Cardiac septum (tissue), 1 donor: ENCODE data around the gene ANKRD11. TPM values are rescaled to one million over a fixed set of nuclear protein-coding genes. Genes with fewer than 3 reads are reported as not detected.
"Not testable (repeated sequence)": the region's sequence is repeated elsewhere in the genome, so short reads cannot be mapped to it uniquely, and the experiment has no call there.

Source experiments
- DNase-seq: peaks from one replicate; pipeline ENCODE4 v3.0.0-alpha.2; 2020; ENCODE audit warnings: low spot score
- intact Hi-C: fragments of 100-400 bp; cut with DNase I; formaldehyde crosslinking; loops from one replicate; pipeline ENCODE4 v1.14.0; 2022
- total RNA-seq: library from RNA; stranded (reverse); fragmentation: NEBNext Ultra II Directional; extraction: Animal tissue kit (Norgen Biotek cat#: 25700); gene quantifications from one replicate; pipeline ENCODE4 v1.2.1, GENCODE V29; 2021
- donor health status: DM: no; HTN: no; CAD: no.

The ANKRD11 gene
- total RNA-seq, 1 donor from 2014 or later = 77.9 TPM

GRCh38 chr16:89344846-89345611 is 145.3 kb downstream of the ANKRD11 start:
- intact Hi-C loops = no loop called here
- DNase-seq = no peak

GRCh38 chr16:89344458-89344834 is 145.9 kb downstream of the ANKRD11 start:
- intact Hi-C loops = no loop called here
- DNase-seq = no peak

- intact Hi-C loops = no loop called here
- DNase-seq = no peak
Measured at GRCh38 chr16:89343501-89344457, 146.6 kb downstream of the ANKRD11 start.

GRCh38 chr16:89341697-89342694 is 148.4 kb downstream of the ANKRD11 start:
- no peak for DNase-seq
- intact Hi-C loops = no loop called here

GRCh38 chr16:89341279-89341678 is 149.1 kb downstream of the ANKRD11 start:
- intact Hi-C loops = no loop called here
- no peak for DNase-seq

GRCh38 chr16:89338863-89339262 is 151.5 kb downstream of the ANKRD11 start:
- intact Hi-C loops = no loop called here
- no peak for DNase-seq

GRCh38 chr16:89337965-89338364 is 152.4 kb downstream of the ANKRD11 start:
- no peak for DNase-seq

GRCh38 chr16:89335803-89336485 is 154.4 kb downstream of the ANKRD11 start:
- intact Hi-C loops = loop anchor here (2.0 kb wide), 1 partner anchor 221 kb away; no protein-coding TSS in a partner anchor
- peak; percentile 76 for DNase-seq

More at GRCh38 chr16:89337965-89338364, 152.4 kb downstream of the ANKRD11 start:
- intact Hi-C loops = no loop called here

GRCh38 chr16:89334988-89335802 is 155.2 kb downstream of the ANKRD11 start:
- DNase-seq = no peak
- intact Hi-C loops = loop anchor here (2.0 to 5.0 kb wide), 2 partner anchors 152 to 222 kb away; no protein-coding TSS in a partner anchor

GRCh38 chr16:89334461-89334860 is 155.9 kb downstream of the ANKRD11 start:
- DNase-seq = no peak
- intact Hi-C loops = loop anchor here (2.0 to 5.0 kb wide), 2 partner anchors 153 to 222 kb away; no protein-coding TSS in a partner anchor

GRCh38 chr16:89334050-89334449 is 156.3 kb downstream of the ANKRD11 start:
- no peak for DNase-seq
- intact Hi-C loops = loop anchor here (2.0 to 5.0 kb wide), 2 partner anchors 153 to 223 kb away; no protein-coding TSS in a partner anchor

- intact Hi-C loops = loop anchor here (2.0 to 5.0 kb wide), 2 partner anchors 154 to 223 kb away; no protein-coding TSS in a partner anchor
- not testable (repeated sequence) for DNase-seq
Measured at GRCh38 chr16:89333401-89334001, 156.9 kb downstream of the ANKRD11 start.

- no peak for DNase-seq
- intact Hi-C loops = loop anchor here (5.0 kb wide), 1 partner anchor 154 kb away; no protein-coding TSS in a partner anchor
Measured at GRCh38 chr16:89332902-89333245, 157.5 kb downstream of the ANKRD11 start.

- intact Hi-C loops = loop anchor here (5.0 kb wide), 1 partner anchor 155 kb away; no protein-coding TSS in a partner anchor
- DNase-seq = no peak
Measured at GRCh38 chr16:89332243-89332901, 158.0 kb downstream of the ANKRD11 start.

GRCh38 chr16:89331371-89332109 is 158.8 kb downstream of the ANKRD11 start:
- no peak for DNase-seq
- intact Hi-C loops = loop anchor here (5.0 kb wide), 1 partner anchor 156 kb away; no protein-coding TSS in a partner anchor
